ENCODE data around the gene AGAP1. TPM values are rescaled to one million over a fixed set of nuclear protein-coding genes. Genes with fewer than 3 reads are reported as not detected.

Gene AGAP1
- total RNA-seq, 1 experiment from 2014 or later = 25.8 TPM

DNA sequence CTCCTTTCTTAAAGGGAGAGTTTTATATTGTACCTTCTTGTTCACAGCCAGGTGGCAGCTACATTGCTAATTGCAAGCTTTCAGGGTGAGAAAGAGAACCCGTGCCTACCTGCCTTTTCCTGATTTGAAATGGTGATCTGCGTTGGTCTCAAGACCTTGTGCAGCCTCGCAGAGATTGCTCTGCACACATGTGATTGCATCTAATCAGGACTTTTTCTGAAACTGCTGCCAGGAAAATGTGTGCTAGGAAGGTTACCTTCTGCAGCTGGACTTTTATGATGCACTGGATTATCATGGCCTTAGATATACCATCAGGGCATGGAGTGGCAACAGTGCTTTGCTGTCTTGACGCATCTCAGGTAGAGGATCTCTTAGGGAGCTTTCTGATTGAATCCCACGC, 45.1 kb downstream of the AGAP1 start:
- Histone ChIP-seq H3K4me1 (ENCODE audit: insufficient read depth, low read length) (peaks cover 5% of the 10 kb centered on the region; the same call in 1 of the 2 replicates), H4K5ac (ENCODE audit: insufficient read length, low read depth, low read length) (no peak overlapping the region), H3K79me1 (ENCODE audit: insufficient read depth, low read depth, low read length, poor library complexity, severe bottlenecking) (peaks cover 5% of the 10 kb centered on the region), H3T11ph (ENCODE audit: low read length) (no peak overlapping the region), H2AFZ (ENCODE audit: low read length) (no peak overlapping the region), H3K27ac (ENCODE audit: insufficient read length, low read depth, low read length) (no peak overlapping the region), H3K23ac (ENCODE audit: insufficient read length, low read depth, low read length) (no peak overlapping the region), H3K18ac (ENCODE audit: insufficient read length, low read depth, low read length) (no peak overlapping the region), H3K9me3 (ENCODE audit: control insufficient read depth, low read depth, low read length) (no peaks in the 10 kb centered on the region), H3K27me3 (ENCODE audit: insufficient read depth, low read length) (no peaks in the 10 kb centered on the region), H2BK15ac (ENCODE audit: low read depth, low read length) (no peak overlapping the region), H4K8ac (replicated peaks; ENCODE audit: insufficient read length, low read depth, low read length) (no peak overlapping the region), H3K56ac (ENCODE audit: insufficient read length, low read depth, low read length) (no peak overlapping the region), H4K91ac (ENCODE audit: insufficient read length, low read depth, low read length) (no peak overlapping the region), H2BK5ac (ENCODE audit: insufficient read length, low read length) (no peak overlapping the region), H2BK120ac (ENCODE audit: low read depth, low read length, poor library complexity, severe bottlenecking) (no peak overlapping the region), H3K79me2 (ENCODE audit: insufficient read depth, low read length) (peaks cover 10% of the 10 kb centered on the region; the same call in 1 of the 2 replicates), H2AK5ac (ENCODE audit: insufficient read length, low read length) (no peak overlapping the region), H3K23me2 (ENCODE audit: insufficient read length, low read depth, low read length, poor library complexity, severe bottlenecking) (no peaks in the 10 kb centered on the region), H4K20me1 (ENCODE audit: control insufficient read depth, insufficient read depth, insufficient read length) (no peaks in the 10 kb centered on the region), H3K4me2 (ENCODE audit: insufficient read depth, insufficient read length, low read length) (no peak overlapping the region), H3K4ac (ENCODE audit: low read depth, low read length) (no peak overlapping the region), H2BK12ac (ENCODE audit: insufficient read length, low read depth, low read length) (no peak overlapping the region), H3K9ac (ENCODE audit: extremely low read depth, insufficient read length, low read length) (no peak overlapping the region), H2BK20ac (ENCODE audit: low read depth, low read length, poor library complexity, severe bottlenecking) (no peak overlapping the region), H3K14ac (ENCODE audit: insufficient read depth, low read length) (no peak overlapping the region)
- peaks cover 0 to 2% (median 0%) of the 10 kb centered on the region in 3 experiments; a peak in 2 of 7 replicates for H3K36me3 Mint-ChIP-seq (ENCODE audit: insufficient read depth in 1 of 3, low read depth in 3 of 3)
- H3K9me3 Mint-ChIP-seq = no peaks in the 10 kb centered on the region
- H3K27me3 Mint-ChIP-seq (ENCODE audit: low read depth) = no peaks in the 10 kb centered on the region
- H3K4me1 Mint-ChIP-seq = peaks cover 33 to 46% of the 10 kb centered on the region in 2 experiments
- TF ChIP-seq, protein P1, sequence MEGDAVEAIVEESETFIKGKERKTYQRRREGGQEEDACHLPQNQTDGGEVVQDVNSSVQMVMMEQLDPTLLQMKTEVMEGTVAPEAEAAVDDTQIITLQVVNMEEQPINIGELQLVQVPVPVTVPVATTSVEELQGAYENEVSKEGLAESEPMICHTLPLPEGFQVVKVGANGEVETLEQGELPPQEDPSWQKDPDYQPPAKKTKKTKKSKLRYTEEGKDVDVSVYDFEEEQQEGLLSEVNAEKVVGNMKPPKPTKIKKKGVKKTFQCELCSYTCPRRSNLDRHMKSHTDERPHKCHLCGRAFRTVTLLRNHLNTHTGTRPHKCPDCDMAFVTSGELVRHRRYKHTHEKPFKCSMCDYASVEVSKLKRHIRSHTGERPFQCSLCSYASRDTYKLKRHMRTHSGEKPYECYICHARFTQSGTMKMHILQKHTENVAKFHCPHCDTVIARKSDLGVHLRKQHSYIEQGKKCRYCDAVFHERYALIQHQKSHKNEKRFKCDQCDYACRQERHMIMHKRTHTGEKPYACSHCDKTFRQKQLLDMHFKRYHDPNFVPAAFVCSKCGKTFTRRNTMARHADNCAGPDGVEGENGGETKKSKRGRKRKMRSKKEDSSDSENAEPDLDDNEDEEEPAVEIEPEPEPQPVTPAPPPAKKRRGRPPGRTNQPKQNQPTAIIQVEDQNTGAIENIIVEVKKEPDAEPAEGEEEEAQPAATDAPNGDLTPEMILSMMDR (conservative IDR thresholded peaks at IDR 0.05) = no peak
- no peak overlapping the region for H3K4me3 Mint-ChIP-seq
- no peak overlapping the region for H3K27ac Mint-ChIP-seq
- no peak for DNase-seq
- WGBS (ENCODE audit: extremely low coverage, insufficient read length, low lambda C conversion rate) = no CpG with 5 or more reads among the region's 5 CpGs

Measured in H9 (cell line).